Natural killer cell treated with Interleukin-12 subunit alpha and Interleukin-12 subunit beta and Interleukin-15 and Interleukin-18, amount 100 ng/mL, for 72 hours (primary cell): ENCODE measurements around the gene CAPN5. TPM values are rescaled to one million over a fixed set of nuclear protein-coding genes. Genes with fewer than 3 reads are reported as not detected.
A peak's percentile ranks its signal among the peaks of the same experiment; 100 is the strongest.
"Not testable (repeated sequence)": the region's sequence is repeated elsewhere in the genome, so short reads cannot be mapped to it uniquely, and the experiment has no call there.

ENCODE experiments used
- ATAC-seq, 2 donors: fragments of 150-1000 bp; cut with Tn5 transposase in 1 of 2; sonication (Bioruptor Pico), chemical (Tn5 transposase) in 1 of 2; 2 replicates each; pipeline ENCODE4 v1.10.0; 2021
- DNase-seq: peaks from one replicate; pipeline ENCODE4 v3.0.0; 2022; ENCODE audit warnings: low spot score
- H3K27ac Mint-ChIP-seq, 2 donors: 1 replicate in 1 of 2; 2 replicates in 1 of 2; pipeline ENCODE4 v1.8.0; 2022; ENCODE audit warnings: mixed read lengths in 2 of 2, mild to moderate bottlenecking in 1 of 2, moderate library complexity in 1 of 2
- H3K27me3 Mint-ChIP-seq, 2 donors: 1 replicate in 1 of 2; 2 replicates in 1 of 2; pipeline ENCODE4 v1.8.0; 2022; ENCODE audit warnings: mixed read lengths in 2 of 2
- H3K36me3 Mint-ChIP-seq: one replicate; pipeline ENCODE4 v1.8.0; 2022; ENCODE audit warnings: mixed read lengths
- H3K4me1 Mint-ChIP-seq, 2 donors: 1 replicate in 1 of 2; 2 replicates in 1 of 2; pipeline ENCODE4 v1.8.0; 2022; ENCODE audit warnings: low read depth in 2 of 2, mixed read lengths in 2 of 2, mild to moderate bottlenecking in 1 of 2
- H3K4me3 Mint-ChIP-seq: one replicate; pipeline ENCODE4 v1.8.0; 2022; ENCODE audit warnings: mixed read lengths
- H3K9me3 Mint-ChIP-seq: 2 replicates; pipeline ENCODE4 v1.8.0; 2022; ENCODE audit warnings: mixed read lengths
- total RNA-seq, 2 donors: library from RNA; stranded (reverse); gene quantifications; one replicate each; pipeline ENCODE4 v1.2.3, GENCODE V29; 2022

The CAPN5 gene
- total RNA-seq: 1 to 10 TPM; 2.5 to 2.7 TPM

DNA sequence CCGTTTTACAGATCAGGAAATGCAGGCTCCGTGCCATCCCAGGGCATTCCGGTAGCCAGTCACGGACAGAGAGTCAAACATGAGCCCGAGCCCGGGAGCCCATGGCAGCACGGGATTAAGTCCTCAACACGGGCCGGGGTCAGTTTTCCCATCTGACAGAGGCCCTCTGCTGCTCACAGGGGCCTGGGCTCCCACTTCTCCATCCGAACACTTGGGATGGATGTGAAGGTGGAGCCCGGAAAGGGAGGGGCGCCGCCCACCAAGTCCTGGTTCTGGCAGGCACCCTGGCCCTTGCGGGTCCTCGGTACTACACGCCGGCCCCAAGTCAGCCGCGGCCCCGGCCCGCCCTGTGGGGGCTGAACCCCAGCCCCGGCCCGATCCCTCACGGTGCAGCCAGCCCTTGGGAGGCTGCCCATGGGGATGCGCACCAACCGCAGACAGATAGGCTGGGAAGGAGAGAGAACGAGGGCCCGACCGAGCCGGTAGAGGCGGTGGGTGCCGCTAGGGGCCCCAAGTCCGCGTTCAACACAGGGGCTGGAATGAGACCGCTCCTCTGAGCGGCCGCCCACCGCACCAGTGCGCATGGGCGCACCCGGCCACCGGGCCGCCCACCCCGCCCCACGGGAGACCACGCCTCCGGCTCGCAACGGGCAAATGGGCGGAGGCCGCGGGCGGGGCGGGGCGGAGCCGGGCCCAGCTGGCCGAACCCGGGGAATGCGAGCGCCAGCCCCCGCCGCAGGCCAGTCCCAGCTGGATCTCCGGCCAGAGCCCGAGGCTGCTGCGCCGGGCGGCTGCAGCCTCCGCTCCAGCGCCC lies at the start of gene CAPN5:
TSS of gene CAPN5 (plus strand) at position 743 of the 814 bp plus-strand sequence. CDS start 17,916 bp downstream, outside the sequence.
- DNase-seq (peak; percentile 91), ATAC-seq (peak; percentile 97)
- Mint-ChIP-seq H3K4me1 (peaks cover 19 to 25% of the 10 kb centered on the region in 2 donors), H3K4me3 (peak within 1 kb of the TSS; percentile 92), H3K36me3 (peaks cover 5% of the 10 kb centered on the region), H3K27me3 (no peaks in the 10 kb centered on the region), H3K9me3 (no peaks in the 10 kb centered on the region), H3K27ac (peak within 1 kb of the TSS; percentile 49 to 84)

DNA sequence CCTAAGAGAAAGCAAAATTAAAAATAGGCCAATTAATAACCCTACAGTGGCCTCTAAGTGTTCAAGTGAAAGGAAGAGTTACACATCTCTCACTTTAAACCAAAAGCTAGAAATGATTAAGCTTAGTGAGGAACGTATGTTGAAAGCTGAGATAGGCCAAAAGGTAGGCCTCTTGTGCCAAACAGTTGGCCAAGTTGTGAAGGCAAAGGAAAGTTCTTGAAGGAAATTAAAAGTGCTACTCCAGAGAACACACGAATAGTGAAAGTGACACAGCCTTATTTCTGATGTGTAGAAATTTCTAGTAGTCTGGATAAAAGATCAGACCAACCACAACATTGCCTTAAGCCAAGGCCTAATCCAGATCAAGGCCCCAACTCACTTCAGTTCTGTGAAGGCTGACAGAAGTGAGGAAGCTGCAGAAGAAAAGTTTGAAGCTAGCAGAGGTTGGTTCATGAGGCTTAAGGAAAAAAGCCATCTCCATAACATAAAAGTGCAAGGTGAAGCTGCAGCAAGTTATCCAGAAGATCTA lies 48.3 kb upstream of the CAPN5 start:
- H3K4me3 Mint-ChIP-seq, H3K27ac Mint-ChIP-seq: not testable (repeated sequence)

DNA sequence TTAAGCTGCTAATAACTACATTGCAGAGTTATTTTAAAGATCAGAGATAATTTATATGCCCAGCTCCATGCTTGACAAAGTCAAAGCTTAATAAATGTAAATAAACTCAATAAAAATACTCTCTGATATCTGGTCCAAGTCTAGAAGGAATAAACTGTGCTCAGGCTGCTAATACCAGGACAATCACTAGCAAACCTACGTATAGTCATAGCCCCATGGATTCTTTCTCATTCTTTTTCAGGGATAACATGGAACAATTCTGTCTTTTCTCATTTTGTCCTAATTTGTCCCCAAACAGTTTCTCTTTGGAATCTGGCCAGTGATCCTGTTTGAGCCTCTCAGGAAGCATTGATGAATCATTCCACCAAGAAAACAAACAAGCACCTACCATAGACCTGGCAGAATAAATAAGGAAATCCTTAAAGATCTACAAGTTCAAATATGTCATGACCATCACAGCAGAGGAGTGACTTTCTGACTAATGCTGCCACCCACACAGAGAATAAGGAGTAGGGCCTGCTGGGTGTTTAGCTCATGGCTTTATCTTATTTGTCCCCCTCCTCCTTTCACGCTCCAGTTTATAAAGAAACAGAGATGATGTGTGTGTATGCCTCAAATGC lies 46.7 kb upstream of the CAPN5 start:
- Mint-ChIP-seq H3K9me3 (no peaks in the 10 kb centered on the region), H3K36me3 (no peaks in the 10 kb centered on the region), H3K27ac (no peak overlapping the region), H3K4me1 (no peaks in the 10 kb centered on the region), H3K4me3 (no peak overlapping the region), H3K27me3 (no peaks in the 10 kb centered on the region)
- ATAC-seq (no peak), DNase-seq (no peak)

More for the DNA sequence above, 48.3 kb upstream of the CAPN5 start:
- not testable (repeated sequence) for H3K36me3 Mint-ChIP-seq, H3K27me3 Mint-ChIP-seq, H3K9me3 Mint-ChIP-seq, H3K4me1 Mint-ChIP-seq, ATAC-seq, DNase-seq

DNA sequence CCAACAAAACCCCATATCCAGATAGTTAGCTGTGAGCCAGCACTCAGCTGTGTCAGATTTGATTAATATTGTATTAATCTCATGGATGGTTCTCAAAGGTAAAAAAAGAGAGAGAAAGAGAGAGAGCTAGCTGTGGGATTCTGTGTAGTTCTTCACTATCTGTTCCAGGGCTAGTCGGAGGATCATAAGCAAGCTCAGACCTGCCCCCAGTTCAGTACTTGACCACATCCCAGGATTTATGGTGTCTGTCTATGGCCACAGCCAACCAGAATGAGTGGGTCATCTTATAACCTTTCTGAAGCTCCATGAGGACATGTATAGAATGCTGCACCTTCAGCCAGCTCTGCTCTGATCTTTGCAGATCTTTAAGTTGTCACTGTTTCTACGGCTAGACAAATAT lies 46.0 kb upstream of the CAPN5 start:
- no peaks in the 10 kb centered on the region for H3K36me3 Mint-ChIP-seq
- no peaks in the 10 kb centered on the region for H3K27me3 Mint-ChIP-seq
- H3K4me1 Mint-ChIP-seq: no peaks in the 10 kb centered on the region
- ATAC-seq: no peak
- DNase-seq: no peak
- H3K9me3 Mint-ChIP-seq: no peaks in the 10 kb centered on the region
- H3K27ac Mint-ChIP-seq: no peak overlapping the region
- no peak overlapping the region for H3K4me3 Mint-ChIP-seq

DNA sequence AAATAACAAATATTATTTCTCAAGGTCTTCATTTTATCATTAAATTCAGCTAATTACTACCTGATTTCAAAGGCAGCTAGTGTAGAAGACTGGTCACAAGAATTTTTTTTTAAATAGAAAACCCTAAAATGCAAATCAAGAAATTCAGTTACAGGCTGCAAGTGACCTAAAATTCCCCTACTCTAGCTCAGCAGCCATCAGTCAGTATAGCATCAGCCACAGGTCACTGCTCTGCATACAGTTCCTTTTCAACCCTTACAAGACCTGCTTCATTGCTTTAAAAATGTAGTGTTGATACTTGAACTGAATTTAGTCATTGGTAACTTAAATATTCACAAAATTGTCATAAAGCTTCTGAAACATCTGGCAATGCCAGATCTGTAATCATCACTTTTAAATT lies 42.0 kb upstream of the CAPN5 start:
- DNase-seq (no peak), ATAC-seq (no peak)
- H3K36me3 Mint-ChIP-seq: no peaks in the 10 kb centered on the region
- no peaks in the 10 kb centered on the region for H3K9me3 Mint-ChIP-seq
- peaks cover 11 to 12% of the 10 kb centered on the region in 2 donors for H3K27me3 Mint-ChIP-seq
- H3K27ac Mint-ChIP-seq: no peak overlapping the region
- H3K4me1 Mint-ChIP-seq: no peaks in the 10 kb centered on the region
- no peak overlapping the region for H3K4me3 Mint-ChIP-seq

DNA sequence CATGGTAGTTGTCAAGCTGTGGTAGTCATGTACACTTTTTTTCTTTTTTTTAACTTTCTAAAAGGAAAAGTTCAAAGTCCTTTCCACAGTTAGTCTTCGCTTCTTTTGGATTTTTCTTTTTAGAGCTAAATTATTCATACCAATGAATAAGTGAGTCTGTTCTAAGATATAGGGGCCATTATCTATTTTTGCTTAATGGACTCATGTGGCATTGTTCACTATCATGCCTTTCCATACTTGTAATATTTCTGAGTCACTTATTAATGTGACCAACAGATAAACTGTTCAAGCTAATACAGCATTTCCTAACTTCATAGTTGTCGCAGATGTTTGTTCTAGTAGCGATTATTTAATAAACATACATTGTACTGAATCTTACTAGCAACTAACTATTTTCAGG lies 40.5 kb upstream of the CAPN5 start:
- DNase-seq (no peak), ATAC-seq (no peak)
- Mint-ChIP-seq H3K36me3 (no peaks in the 10 kb centered on the region), H3K4me3 (no peak overlapping the region), H3K9me3 (no peaks in the 10 kb centered on the region), H3K4me1 (no peaks in the 10 kb centered on the region), H3K27me3 (peaks cover 24 to 25% of the 10 kb centered on the region in 2 donors), H3K27ac (no peak overlapping the region)

DNA sequence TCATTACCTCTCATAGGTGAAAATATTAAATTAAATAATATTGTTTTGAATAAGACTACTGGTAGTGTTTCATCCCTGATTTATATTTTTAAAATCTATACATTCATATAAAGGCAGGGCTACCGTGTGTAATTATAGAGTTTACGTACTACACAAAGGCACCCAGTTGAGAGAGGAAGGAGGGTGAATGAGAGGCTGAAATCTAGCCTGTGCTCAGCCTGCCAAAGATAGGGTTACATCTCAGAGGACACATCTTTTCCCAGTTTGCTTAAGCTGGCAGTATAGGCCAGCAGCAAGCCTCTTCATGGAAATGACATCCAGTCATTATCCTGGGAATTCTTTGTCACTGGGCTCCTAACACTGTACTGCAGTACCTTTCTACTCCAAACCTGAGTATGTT lies 40.0 kb upstream of the CAPN5 start:
- Mint-ChIP-seq H3K4me3 (no peak overlapping the region), H3K4me1 (no peaks in the 10 kb centered on the region), H3K9me3 (no peaks in the 10 kb centered on the region), H3K27me3 (peaks cover 25 to 28% of the 10 kb centered on the region in 2 donors), H3K27ac (no peak overlapping the region), H3K36me3 (no peaks in the 10 kb centered on the region)
- DNase-seq (no peak), ATAC-seq (no peak)

DNA sequence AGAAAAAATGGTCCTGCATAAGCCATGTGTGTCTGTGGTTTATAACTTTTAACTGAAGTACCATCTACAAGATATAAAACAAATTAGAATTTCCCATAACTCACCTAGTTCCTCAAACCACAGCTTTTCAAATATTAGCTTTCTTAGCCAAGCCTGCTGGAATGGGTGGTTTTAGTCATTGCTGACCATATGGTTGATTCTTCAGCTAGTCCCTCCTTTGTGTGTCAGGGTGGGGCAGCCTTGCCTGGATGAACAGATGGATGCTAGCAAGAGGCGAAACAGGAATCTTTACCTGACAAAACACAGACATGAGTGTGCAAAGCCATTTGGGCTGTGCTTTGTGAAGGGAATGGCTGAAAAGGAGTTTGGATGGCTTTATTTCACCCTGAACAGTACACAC lies 39.5 kb upstream of the CAPN5 start:
- ATAC-seq: no peak
- no peaks in the 10 kb centered on the region for H3K4me1 Mint-ChIP-seq
- DNase-seq: no peak
- no peaks in the 10 kb centered on the region for H3K9me3 Mint-ChIP-seq
- no peak overlapping the region for H3K27ac Mint-ChIP-seq
- peaks cover 25 to 28% of the 10 kb centered on the region in 2 donors for H3K27me3 Mint-ChIP-seq
- no peak overlapping the region for H3K4me3 Mint-ChIP-seq
- no peaks in the 10 kb centered on the region for H3K36me3 Mint-ChIP-seq

DNA sequence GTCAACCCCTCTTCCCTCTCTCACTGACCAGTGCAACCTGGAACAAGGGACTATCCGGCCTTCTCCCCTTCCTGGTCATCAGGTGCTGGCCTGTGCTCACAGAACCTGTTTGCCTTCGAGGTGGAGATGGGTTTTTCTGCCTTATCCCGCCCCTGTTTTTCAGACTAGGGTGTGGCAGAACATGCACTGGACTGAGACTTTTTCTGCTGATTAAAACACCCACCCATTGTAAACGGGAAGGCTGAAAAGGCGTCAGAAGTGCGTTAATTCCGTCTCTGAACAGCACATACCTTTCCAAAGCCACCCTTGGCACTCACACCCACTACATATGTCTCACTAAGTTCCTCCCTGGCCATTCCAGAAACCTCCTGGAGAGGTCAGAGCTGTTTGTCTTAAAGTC lies 36.9 kb upstream of the CAPN5 start:
- H3K36me3 Mint-ChIP-seq: no peaks in the 10 kb centered on the region
- no peaks in the 10 kb centered on the region for H3K4me1 Mint-ChIP-seq
- H3K27me3 Mint-ChIP-seq: peaks cover 25 to 28% of the 10 kb centered on the region in 2 donors
- H3K4me3 Mint-ChIP-seq: no peak overlapping the region
- H3K9me3 Mint-ChIP-seq: no peaks in the 10 kb centered on the region
- ATAC-seq (no peak), DNase-seq (no peak)
- no peak overlapping the region for H3K27ac Mint-ChIP-seq

DNA sequence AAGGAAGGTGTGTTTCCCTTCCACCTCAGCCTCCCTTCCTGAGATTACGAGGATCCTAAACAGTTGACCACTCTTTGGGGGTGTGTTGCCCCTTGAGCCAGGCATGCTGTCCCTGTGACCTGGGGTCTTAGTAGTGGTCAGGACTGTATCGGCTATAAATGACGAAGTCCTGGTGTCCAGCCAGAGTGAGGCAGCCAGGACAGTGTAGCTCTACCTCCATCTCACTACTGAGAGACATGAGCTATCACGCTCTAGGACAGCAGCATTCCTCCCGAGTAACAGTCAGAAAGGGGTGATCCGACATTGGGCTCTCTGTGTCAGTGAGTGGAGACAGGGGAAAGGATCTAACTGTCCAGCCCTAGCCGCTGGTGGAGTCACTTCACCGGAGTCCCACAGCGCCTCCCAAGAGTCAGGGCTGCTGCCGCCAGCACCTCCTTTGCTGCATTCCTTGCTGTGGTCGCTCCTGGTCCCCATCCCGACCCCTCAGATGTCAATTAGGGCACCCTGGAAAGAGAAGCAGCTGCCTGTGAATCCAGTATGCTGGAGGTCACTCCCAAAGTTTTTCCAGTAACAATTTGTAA lies 35.8 kb upstream of the CAPN5 start:
- Mint-ChIP-seq H3K27me3 (peaks cover 25 to 35% of the 10 kb centered on the region in 2 donors), H3K9me3 (no peaks in the 10 kb centered on the region), H3K4me3 (no peak overlapping the region), H3K27ac (no peak overlapping the region), H3K36me3 (no peaks in the 10 kb centered on the region), H3K4me1 (no peaks in the 10 kb centered on the region)
- ATAC-seq (peak in 1 of 2 donors; percentile 48), DNase-seq (no peak)

DNA sequence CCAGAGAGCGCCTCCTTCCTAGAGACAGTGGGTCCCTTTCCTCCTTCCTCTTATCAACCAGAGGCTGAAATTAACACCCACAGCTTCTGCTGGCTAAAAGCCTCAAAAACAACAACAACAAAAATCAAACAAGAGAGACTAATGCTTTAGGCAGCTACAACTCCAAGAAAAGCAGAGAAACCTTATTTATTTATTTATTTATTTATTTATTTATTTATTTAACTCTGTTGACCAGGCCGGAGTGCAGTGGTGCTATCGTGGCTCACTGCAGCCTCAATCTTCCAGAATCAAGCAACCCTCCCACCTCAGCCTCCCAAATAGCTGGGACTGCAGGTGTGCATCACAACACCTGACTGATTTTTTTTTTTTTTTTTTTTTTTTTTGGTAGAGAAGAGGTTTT lies 35.2 kb upstream of the CAPN5 start:
- H3K36me3 Mint-ChIP-seq: no peaks in the 10 kb centered on the region
- no peaks in the 10 kb centered on the region for H3K9me3 Mint-ChIP-seq
- DNase-seq (no peak), ATAC-seq (no peak)
- no peak overlapping the region for H3K27ac Mint-ChIP-seq
- H3K4me3 Mint-ChIP-seq: no peak overlapping the region
- H3K27me3 Mint-ChIP-seq: peaks cover 25 to 42% of the 10 kb centered on the region in 2 donors
- no peaks in the 10 kb centered on the region for H3K4me1 Mint-ChIP-seq

DNA sequence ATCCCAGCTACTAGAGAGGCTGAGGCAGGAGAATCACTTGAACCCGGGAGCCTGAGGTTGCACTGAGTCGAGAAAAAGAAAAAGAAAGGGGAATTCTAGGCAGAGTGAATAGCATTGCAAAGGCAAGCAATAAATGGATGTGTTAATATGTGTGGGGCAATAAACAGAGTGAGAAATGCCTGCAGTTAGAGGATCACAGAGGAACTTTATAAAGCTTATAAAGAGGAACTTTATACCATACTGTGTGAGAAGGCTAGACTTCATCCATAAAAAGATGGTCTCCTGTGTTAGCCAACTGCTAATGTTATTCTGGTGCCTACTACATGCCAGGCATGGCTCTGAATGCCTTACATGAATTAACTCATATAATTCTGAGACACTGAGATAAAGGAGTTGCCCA lies 31.7 kb upstream of the CAPN5 start:
- peaks cover 7 to 9% of the 10 kb centered on the region in 2 donors for H3K4me1 Mint-ChIP-seq
- no peaks in the 10 kb centered on the region for H3K9me3 Mint-ChIP-seq
- H3K4me3 Mint-ChIP-seq: no peak overlapping the region
- DNase-seq: no peak
- H3K27ac Mint-ChIP-seq: no peak overlapping the region
- ATAC-seq: no peak
- peaks cover 33 to 52% of the 10 kb centered on the region in 2 donors for H3K27me3 Mint-ChIP-seq
- H3K36me3 Mint-ChIP-seq: no peaks in the 10 kb centered on the region

DNA sequence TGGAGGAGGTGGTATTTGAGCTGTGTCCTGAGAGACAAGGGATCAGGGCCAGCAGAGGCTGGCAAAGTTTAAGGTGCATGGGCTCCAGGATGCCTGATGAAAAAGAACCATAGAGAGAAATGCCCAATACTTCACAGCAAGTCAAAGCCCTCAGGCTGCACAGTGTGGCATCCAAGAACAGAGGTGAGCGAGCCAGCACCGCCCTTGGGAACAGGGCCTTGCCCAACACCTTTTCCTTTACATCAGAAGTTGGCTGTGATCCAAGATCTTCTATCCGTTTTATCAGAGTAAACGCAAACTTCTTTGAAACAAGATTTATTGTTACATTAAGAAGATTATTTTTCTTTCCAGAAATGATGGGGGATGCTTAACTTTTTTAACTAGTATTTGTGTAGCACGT lies 31.2 kb upstream of the CAPN5 start:
- Mint-ChIP-seq H3K27ac (no peak overlapping the region), H3K4me3 (no peak overlapping the region), H3K36me3 (no peaks in the 10 kb centered on the region), H3K9me3 (no peaks in the 10 kb centered on the region), H3K4me1 (peaks cover 7 to 9% of the 10 kb centered on the region in 2 donors), H3K27me3 (peaks cover 31 to 47% of the 10 kb centered on the region in 2 donors)
- no peak for ATAC-seq
- DNase-seq: no peak

DNA sequence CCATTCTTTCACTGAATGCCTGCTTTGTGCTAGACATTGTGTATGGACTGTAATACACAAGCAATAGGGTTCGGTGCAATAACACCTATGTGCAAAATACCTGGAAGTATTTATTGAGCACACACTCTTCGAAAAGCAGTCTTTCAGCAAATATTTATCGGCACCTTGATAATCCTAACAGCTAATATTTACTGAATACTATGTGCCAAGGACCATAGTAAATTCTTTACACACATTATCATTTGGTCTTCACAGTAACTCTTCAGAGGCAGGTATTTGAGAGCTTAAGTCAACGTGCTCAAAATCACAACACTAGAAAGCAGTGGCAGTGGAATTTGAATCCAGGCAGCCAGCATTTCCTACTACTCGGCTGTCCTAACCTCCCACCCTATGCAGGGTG lies 30.4 kb upstream of the CAPN5 start:
- H3K9me3 Mint-ChIP-seq: no peaks in the 10 kb centered on the region
- DNase-seq: no peak
- H3K4me3 Mint-ChIP-seq: no peak overlapping the region
- peaks cover 7 to 9% of the 10 kb centered on the region in 2 donors for H3K4me1 Mint-ChIP-seq
- peaks cover 29 to 39% of the 10 kb centered on the region in 2 donors for H3K27me3 Mint-ChIP-seq
- H3K36me3 Mint-ChIP-seq: no peaks in the 10 kb centered on the region
- H3K27ac Mint-ChIP-seq: no peak overlapping the region
- ATAC-seq: no peak
